Neural crest cell (in vitro differentiated cells): ENCODE results near the gene CENATAC. TPM values are rescaled to one million over a fixed set of nuclear protein-coding genes. Genes with fewer than 3 reads are reported as not detected.
A peak's percentile ranks its signal among the peaks of the same experiment; 100 is the strongest.

Experiments
- DNase-seq: peaks from one replicate; pipeline ENCODE4 v3.0.0; 2021; ENCODE audit warnings: low read depth, mixed read lengths, low spot score
- H3K27ac Mint-ChIP-seq: one replicate; pipeline ENCODE4 v1.8.0; 2021; ENCODE audit warnings: mild to moderate bottlenecking, mixed read lengths; ENCODE audit not compliant: unreplicated experiment
- H3K27me3 Mint-ChIP-seq: 2 replicates; pipeline ENCODE4 v1.8.0; 2021; ENCODE audit warnings: low read depth, mild to moderate bottlenecking, mixed read lengths
- H3K36me3 Mint-ChIP-seq: 2 replicates; pipeline ENCODE4 v1.8.0; 2021; ENCODE audit warnings: low read depth, mild to moderate bottlenecking, mixed read lengths
- H3K4me1 Mint-ChIP-seq: 2 replicates; pipeline ENCODE4 v1.8.0; 2021; ENCODE audit warnings: mixed read lengths
- H3K4me3 Mint-ChIP-seq: one replicate; pipeline ENCODE4 v1.8.0; 2021; ENCODE audit warnings: mild to moderate bottlenecking, mixed read lengths
- H3K9me3 Mint-ChIP-seq: 2 replicates; pipeline ENCODE4 v1.8.0; 2021; ENCODE audit warnings: mixed read lengths
- total RNA-seq: library from RNA; stranded (reverse); gene quantifications from 2 replicates; pipeline ENCODE4 v1.2.1, GENCODE V29; 2021
- TF ChIP-seq, protein P1 (sequence below): fragments of 200-600 bp; sonication (generic); conservative IDR thresholded peaks from 2 replicates; pipeline ENCODE4 v1.5.0; 2021; ENCODE audit warnings: antibody characterized with exemption, mild to moderate bottlenecking

CENATAC gene
- total RNA-seq, 1 donor from 2014 or later: 32.5 TPM

DNA sequence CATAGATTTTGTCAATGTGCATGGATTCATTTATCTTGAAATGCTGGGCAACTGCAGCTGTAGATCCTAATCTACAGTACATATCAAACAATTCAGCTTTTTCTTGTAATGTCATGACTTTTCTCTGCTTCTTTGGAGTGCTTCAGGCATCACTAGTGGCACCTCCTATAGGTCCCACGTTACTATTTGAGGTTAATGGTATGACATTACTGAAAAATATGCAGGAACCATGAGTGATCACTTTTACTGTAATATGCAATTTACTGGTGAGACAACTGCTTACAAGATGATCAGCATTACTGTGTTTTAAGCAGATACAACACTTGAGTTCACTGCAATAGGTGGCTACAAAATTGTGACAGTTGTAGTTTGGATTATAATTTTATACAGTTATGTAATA is 3.0 kb downstream of the CENATAC start:
- DNase-seq: no peak
- TF ChIP-seq, protein P1, sequence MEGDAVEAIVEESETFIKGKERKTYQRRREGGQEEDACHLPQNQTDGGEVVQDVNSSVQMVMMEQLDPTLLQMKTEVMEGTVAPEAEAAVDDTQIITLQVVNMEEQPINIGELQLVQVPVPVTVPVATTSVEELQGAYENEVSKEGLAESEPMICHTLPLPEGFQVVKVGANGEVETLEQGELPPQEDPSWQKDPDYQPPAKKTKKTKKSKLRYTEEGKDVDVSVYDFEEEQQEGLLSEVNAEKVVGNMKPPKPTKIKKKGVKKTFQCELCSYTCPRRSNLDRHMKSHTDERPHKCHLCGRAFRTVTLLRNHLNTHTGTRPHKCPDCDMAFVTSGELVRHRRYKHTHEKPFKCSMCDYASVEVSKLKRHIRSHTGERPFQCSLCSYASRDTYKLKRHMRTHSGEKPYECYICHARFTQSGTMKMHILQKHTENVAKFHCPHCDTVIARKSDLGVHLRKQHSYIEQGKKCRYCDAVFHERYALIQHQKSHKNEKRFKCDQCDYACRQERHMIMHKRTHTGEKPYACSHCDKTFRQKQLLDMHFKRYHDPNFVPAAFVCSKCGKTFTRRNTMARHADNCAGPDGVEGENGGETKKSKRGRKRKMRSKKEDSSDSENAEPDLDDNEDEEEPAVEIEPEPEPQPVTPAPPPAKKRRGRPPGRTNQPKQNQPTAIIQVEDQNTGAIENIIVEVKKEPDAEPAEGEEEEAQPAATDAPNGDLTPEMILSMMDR: no peak
- no peaks in the 10 kb centered on the region for H3K9me3 Mint-ChIP-seq
- peaks cover 6% of the 10 kb centered on the region for H3K36me3 Mint-ChIP-seq
- H3K4me1 Mint-ChIP-seq: peaks cover 35% of the 10 kb centered on the region
- H3K27me3 Mint-ChIP-seq: no peaks in the 10 kb centered on the region
- H3K27ac Mint-ChIP-seq: no peak overlapping the region
- H3K4me3 Mint-ChIP-seq: peak overlapping the region; percentile 59

DNA sequence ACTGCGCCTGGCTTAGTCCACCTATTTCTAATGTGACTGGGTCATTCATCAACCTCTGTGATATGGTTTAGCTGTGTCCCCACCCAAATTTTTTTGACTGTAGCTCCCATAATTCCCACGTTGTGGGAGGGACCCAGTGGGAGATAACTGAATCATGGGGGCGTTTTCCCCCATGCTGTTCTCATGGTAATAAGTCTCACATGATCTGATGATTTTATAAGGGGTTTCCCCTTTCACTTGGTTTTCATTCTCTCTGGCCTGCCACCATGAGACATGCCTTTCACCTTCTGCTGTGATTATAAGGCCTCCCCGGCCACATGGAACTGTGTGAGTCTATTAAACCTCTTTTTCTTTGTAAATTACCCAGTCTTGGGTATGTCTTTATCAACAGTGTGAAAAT is 8.7 kb downstream of the CENATAC start:
- no peak overlapping the region for H3K27ac Mint-ChIP-seq
- no peaks in the 10 kb centered on the region for H3K9me3 Mint-ChIP-seq
- TF ChIP-seq, protein P1: no peak
- H3K36me3 Mint-ChIP-seq: peaks cover 10% of the 10 kb centered on the region
- no peaks in the 10 kb centered on the region for H3K27me3 Mint-ChIP-seq
- H3K4me3 Mint-ChIP-seq: no peak overlapping the region
- no peaks in the 10 kb centered on the region for H3K4me1 Mint-ChIP-seq
- no peak for DNase-seq

DNA sequence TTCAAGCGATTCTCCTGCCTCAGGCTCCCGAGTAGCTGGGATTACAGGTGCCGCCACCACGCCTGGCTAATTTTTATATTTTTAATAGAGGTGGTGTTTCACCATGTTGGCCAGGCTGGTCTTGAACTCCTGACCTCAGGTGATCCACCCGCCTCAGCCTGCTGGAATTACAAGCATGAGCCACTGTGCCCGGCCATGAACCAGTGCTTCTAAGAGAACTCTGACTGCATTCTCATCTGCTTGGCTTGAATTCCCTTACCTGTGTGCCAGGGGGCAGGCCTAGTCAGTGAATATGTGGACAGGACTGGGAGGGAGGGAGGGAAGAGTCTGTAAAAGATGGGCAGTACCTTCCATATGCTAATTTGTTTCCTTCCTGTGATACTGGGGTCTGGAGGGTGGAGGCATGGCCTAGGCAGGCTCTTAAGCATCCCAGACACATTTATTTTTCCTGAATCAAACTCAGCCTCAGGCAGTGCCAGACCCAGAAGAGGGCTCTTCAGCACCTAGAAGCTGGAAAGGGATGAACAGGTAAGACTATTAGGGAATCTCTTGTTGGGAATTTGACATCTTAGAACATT is 13.6 kb downstream of the CENATAC start:
- Mint-ChIP-seq H3K27me3 (no peaks in the 10 kb centered on the region), H3K27ac (no peak overlapping the region), H3K9me3 (no peaks in the 10 kb centered on the region), H3K4me1 (peaks cover 10% of the 10 kb centered on the region), H3K4me3 (no peak overlapping the region), H3K36me3 (peaks cover 31% of the 10 kb centered on the region)
- no peak for DNase-seq
- TF ChIP-seq, protein P1: no peak

DNA sequence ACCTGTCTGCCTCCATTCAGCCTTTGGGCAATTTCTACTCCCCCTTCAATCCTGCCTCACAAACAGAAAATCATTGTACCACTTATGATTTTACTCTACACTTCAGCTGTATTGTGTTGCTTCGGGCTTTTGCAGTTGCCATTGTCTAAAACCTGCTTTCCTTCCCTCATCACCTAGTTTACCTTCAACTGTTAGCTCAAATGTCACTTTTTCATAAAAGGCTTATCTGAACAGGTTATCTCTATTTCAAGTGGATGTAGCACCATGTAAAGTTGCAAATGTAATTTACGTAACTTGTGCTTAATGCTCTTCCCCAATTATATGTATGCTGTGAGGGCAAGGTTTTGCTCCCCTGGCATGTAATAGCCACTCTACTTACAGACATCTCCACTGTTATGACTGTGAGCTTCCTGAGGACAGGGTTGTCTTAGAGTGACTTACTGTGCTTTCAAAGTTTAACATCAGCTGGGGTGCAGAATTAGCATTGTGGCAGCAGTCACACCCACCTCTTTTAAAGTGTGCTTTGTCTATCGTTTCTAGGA is 14.8 kb downstream of the CENATAC start:
- Mint-ChIP-seq H3K27ac (no peak overlapping the region), H3K9me3 (no peaks in the 10 kb centered on the region)
- TF ChIP-seq, protein P1: no peak

DNA sequence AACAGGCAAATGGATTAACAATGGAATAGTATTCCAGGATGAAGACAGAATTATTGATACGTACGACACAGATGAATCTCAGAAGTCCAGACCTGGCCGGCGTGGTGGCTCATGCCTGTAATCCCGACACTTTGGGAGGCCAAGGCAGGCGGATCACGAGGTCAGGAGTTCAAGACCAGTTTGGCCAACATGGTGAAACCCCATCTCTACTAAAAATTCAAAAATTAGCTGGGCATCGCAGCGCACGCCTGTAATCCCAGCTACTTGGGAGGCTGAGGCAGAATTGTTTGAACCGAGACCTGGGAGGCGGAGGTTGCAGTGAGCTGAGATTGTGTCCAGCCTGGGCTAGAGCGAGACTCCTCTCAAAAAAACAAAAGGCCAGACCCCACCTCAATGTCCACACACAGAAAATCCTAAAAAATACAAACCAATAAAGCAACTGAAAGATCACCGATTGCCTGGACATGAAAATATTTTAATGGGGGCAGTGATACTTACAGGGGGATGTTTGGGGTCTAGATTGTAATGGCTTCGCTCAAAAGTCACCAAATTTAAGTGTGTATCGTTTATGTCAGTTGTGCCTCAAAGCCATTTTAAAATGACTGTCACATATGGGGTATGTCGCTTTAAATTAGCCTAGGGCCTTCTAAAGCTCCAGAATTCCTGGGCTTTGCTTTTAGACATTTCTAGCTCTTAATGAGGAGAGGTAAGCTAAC is 16.4 kb downstream of the CENATAC start:
- TF ChIP-seq, protein P1: no peak
- Mint-ChIP-seq H3K27ac (no peak overlapping the region), H3K27me3 (no peaks in the 10 kb centered on the region), H3K4me1 (peaks cover 35% of the 10 kb centered on the region), H3K36me3 (peaks cover 42% of the 10 kb centered on the region), H3K4me3 (peak overlapping the region; percentile 71), H3K9me3 (no peaks in the 10 kb centered on the region)
- no peak for DNase-seq

More for the DNA sequence above, 14.8 kb downstream of the CENATAC start:
- Mint-ChIP-seq H3K27me3 (no peaks in the 10 kb centered on the region), H3K4me1 (peaks cover 21% of the 10 kb centered on the region), H3K36me3 (peaks cover 35% of the 10 kb centered on the region), H3K4me3 (peak overlapping the region; percentile 18)
- DNase-seq: no peak
